GM10248 (cell line): ENCODE measurements around the gene PLK2.
A peak's percentile ranks its signal among the peaks of the same experiment; 100 is the strongest.

ENCODE experiments used
- CTCF ChIA-PET: fragments of 300-600 bp; sonication (Branson Sonifier 250); formaldehyde crosslinking; extraction: SDS; loops from one replicate; lab custom pipeline; 2021; ENCODE audit warnings: antibody characterized with exemption; lab: Yijun Ruan, JAX
- POLR2A ChIA-PET: fragments of 350-650 bp; sonication (Branson Sonifier 250); formaldehyde crosslinking; extraction: SDS; loops from one replicate; lab custom pipeline; 2020; ENCODE audit warnings: antibody characterized with exemption; lab: Yijun Ruan, JAX
- DNase-seq: peaks from one replicate; pipeline ENCODE4 v3.0.0; 2012; ENCODE audit errors: extremely low spot score
- TF ChIP-seq, protein P1 (sequence below): IDR thresholded peaks from 2 replicates; pipeline ENCODE4 v1.5.1; 2012; ENCODE audit warnings: mild to moderate bottlenecking, low read depth; ENCODE audit errors: extremely low read depth, missing control alignments, control extremely low read depth

The PLK2 gene

GRCh38 chr5:58482536-58482935 is 22.6 kb upstream of the PLK2 start:
- POLR2A ChIA-PET: no interaction called here
- CTCF ChIA-PET: no interaction called here
- TF ChIP-seq, protein P1, sequence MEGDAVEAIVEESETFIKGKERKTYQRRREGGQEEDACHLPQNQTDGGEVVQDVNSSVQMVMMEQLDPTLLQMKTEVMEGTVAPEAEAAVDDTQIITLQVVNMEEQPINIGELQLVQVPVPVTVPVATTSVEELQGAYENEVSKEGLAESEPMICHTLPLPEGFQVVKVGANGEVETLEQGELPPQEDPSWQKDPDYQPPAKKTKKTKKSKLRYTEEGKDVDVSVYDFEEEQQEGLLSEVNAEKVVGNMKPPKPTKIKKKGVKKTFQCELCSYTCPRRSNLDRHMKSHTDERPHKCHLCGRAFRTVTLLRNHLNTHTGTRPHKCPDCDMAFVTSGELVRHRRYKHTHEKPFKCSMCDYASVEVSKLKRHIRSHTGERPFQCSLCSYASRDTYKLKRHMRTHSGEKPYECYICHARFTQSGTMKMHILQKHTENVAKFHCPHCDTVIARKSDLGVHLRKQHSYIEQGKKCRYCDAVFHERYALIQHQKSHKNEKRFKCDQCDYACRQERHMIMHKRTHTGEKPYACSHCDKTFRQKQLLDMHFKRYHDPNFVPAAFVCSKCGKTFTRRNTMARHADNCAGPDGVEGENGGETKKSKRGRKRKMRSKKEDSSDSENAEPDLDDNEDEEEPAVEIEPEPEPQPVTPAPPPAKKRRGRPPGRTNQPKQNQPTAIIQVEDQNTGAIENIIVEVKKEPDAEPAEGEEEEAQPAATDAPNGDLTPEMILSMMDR: no peak
- DNase-seq: no peak

- ChIA-PET CTCF (no interaction called here), POLR2A (no interaction called here)
- TF ChIP-seq, protein P1: no peak
- DNase-seq: no peak
These were observed 21.9 kb upstream of the PLK2 start for GRCh38 chr5:58481828-58482227.

GRCh38 chr5:58481066-58481676 is 21.3 kb upstream of the PLK2 start:
- ChIA-PET POLR2A (no interaction called here), CTCF (no interaction called here)
- TF ChIP-seq, protein P1: no peak
- no peak for DNase-seq

DNA sequence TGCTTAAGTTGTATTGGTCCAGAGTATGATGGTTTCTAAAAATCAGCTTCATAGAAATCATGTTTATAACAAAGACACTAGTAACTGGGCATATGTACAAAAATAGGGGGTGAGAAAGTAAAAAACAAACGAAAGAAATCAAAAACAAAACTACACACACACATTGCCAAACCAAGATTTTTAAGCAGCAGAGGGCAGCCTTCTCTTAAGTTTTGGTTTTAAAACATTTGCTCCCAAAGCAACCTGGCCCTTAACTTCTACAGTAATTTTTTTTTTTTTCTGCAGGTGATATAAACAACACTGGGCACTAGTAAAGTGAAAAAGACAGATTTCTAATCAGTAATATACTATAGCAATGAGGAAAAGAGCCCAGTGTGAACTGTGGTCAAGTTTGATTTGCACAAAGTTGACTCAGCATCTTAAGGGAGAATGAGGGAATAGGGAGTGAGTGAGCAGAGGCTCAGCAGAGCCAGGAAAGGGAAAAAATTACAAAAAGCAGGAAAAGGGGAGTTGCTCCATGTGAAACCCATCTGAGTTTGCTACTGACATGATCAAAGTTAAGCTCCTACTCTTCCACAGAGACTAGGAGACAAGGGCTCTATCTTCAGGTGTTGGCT is 18.0 kb upstream of the PLK2 start:
- CTCF ChIA-PET: interaction anchor here (0.8 to 4.2 kb wide), 14 partner anchors 11 to 1193 kb away, joined by 3 to 49 read pairs (median 4); no protein-coding TSS in a partner anchor
- TF ChIP-seq, protein P1: peak; percentile 26
- POLR2A ChIA-PET: no interaction called here
- DNase-seq: no peak

DNA sequence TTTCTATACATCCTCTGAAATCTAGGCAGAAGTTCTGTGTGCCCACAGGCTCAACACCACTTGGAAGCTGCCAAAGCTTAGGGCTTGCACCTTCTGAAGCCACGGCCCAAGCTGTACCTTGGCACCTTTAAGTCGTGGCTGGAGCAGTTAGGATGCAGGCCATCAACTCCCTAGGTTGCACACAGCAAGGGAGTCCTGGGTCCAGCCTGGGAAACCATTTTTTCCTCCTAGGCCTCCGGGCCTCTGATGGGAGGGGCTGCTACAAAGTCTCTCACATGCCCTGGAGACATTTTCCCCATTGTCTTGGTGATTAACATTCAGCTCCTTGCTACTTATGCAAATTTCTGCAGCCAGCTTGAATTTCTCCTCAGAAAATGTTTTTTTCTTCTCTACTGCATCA is 15.5 kb upstream of the PLK2 start:
- ChIA-PET CTCF (interaction anchor here (1.2 to 1.3 kb wide), 2 partner anchors 8 to 375 kb away, joined by 3 to 7 read pairs; no protein-coding TSS in a partner anchor), POLR2A (no interaction called here)
- DNase-seq: no peak
- TF ChIP-seq, protein P1: no peak

GRCh38 chr5:58469896-58470295 is 10.0 kb upstream of the PLK2 start:
- CTCF ChIA-PET: interaction anchor here (1.3 to 1.7 kb wide), 2 partner anchors 9 to 1172 kb away, joined by 4 to 5 read pairs; no protein-coding TSS in a partner anchor
- no peak for DNase-seq
- POLR2A ChIA-PET: no interaction called here
- TF ChIP-seq, protein P1: no peak
